GM19452 (cell line): ENCODE results near the gene KIAA1549.

Experiments
- ATAC-seq: cut with Tn5 transposase; IDR thresholded peaks from one replicate; pipeline ENCODE4 v1.9.1; 2021; ENCODE audit not compliant: unreplicated experiment

The KIAA1549 gene

DNA sequence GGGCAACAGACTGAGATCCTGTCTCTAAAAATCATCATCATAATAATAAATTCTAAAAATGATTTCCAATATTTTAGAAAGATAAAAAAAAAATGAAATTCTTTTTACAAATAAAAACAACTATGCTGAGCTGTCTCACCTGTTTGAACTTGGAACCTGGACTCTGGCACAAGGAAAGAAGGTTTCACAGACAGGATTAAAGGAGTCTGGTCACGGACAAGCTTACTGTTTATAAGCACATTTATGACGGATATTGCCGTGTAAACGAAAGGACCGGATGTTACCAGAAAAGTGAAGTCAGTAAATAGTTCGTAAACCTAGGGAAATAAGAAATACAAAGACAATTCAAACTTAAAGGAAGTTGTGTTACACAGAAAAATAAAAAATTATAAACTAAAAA, 70.2 kb downstream of the KIAA1549 start:
- ATAC-seq: no peak

DNA sequence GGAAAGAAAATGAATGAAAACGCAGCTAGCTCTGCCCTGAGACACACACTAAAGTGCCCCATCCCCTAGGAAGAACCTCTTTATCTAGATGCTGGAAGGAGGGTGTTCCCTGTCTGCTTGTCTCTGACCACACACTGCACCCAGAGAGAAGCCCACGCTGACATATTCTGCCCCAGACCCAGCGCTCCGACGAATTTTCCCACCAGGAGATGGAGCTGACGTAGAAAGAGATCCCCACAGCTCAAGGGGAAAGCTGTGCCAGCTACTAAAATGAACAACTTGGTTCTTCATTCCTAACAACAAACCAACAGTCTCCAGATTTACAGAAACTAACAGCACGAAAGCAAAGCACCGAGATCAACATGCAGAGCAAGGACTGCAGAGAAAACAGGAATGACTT, 73.3 kb downstream of the KIAA1549 start:
- ATAC-seq: no peak

DNA sequence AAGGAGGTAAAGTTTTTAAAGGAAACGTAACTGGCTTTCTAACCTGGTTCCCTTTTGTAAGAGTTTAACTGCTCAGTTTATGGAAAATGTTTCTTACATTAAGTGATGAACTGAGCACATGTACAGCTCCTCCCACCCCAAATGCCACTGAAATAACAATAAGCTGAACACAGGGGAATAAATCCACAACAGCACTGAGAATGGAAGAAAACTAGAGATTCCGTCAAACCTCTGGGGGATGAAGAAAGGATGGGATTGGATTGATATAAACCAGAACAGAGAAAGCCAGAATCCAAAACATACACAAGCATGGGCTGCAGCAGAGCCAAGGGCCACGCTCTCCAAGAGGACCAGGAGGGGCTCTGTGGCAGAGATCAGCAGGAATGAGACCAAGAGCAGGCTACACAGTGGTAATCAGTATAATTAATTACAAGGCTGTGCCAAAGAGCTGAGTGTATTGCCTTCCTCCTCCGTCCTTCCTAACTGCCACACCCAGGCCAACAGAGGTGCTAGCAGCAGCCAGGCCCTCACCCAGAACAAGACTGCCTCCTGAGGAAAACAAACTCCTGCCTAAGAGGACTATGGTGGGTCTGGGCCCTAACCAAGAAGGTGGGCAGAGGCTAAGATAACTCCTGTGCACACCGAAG, 73.9 kb downstream of the KIAA1549 start:
- no peak for ATAC-seq

DNA sequence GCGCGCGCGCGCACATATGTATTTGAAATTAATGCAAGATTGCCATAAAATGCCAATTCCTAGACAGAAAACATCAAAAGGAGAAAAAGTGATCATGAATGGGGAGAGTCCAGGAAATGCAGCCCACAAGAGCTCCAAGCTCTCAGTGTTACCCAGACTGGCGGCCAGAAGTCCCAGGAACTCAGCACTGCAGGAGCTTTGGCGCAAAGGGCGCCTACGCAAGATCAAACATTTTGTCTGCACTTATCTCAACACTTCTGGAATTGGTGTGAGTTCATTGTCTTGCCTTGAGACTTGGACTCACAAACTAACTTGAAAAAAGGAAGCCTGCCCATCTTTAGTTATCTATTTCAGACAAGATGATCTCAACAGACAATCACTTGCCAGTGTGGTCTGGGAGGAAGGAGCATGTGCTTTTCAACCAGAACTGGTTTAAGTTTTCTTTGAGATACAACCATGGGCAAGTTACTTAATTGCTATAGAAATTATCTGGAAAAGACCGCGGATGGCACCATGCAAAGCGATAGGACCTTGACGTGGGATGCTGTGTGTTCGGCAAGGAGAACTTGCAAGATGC, 77.2 kb downstream of the KIAA1549 start:
- no peak for ATAC-seq

DNA sequence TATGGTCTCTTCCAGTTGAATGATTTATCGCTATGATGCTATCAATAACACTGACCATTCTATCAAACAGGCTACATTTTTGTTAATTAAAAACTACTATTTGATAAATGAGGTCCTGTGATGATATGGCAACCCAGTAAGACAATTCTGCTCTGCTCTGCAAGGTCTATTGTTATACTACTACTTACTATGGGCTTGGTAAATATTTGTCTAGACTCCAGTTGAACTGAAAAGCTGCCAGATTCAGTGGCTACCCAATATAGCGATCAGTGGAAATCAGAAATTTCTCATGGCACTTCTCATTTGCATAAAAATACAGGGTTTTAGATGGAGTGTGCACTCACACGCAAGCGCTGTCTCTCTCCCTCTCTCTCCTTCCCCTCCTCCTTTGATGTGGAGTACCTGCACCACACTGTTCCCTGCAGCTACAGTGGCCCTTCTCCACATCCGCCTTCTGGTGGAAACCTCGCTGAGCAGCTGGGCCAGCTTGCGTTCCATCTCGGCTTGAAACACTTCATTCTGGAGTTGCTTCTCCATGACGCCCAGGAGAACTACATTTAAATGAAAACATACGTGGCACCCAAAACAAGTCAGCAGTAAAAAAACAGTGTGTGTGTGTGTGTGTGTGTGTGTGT, 77.9 kb downstream of the KIAA1549 start:
- no peak for ATAC-seq

DNA sequence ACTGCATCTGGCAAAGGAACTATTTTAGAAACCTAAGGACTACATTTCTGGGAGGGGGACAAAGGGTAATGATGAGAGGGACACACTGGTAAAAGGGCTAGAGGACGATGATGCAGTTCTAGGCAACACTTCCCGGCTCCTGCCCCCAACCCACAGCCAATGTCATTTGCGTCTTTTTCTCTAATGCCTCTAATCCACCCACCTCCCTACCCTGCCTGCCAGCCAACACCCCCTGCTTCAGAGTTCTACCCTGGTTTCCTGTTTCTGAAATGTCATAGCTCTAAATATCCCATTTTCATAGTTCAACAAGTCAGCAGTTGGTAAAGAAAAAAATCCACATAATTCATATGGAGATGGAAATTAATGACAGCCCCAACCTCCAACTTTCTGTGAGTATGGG, 79.0 kb downstream of the KIAA1549 start:
- no peak for ATAC-seq

DNA sequence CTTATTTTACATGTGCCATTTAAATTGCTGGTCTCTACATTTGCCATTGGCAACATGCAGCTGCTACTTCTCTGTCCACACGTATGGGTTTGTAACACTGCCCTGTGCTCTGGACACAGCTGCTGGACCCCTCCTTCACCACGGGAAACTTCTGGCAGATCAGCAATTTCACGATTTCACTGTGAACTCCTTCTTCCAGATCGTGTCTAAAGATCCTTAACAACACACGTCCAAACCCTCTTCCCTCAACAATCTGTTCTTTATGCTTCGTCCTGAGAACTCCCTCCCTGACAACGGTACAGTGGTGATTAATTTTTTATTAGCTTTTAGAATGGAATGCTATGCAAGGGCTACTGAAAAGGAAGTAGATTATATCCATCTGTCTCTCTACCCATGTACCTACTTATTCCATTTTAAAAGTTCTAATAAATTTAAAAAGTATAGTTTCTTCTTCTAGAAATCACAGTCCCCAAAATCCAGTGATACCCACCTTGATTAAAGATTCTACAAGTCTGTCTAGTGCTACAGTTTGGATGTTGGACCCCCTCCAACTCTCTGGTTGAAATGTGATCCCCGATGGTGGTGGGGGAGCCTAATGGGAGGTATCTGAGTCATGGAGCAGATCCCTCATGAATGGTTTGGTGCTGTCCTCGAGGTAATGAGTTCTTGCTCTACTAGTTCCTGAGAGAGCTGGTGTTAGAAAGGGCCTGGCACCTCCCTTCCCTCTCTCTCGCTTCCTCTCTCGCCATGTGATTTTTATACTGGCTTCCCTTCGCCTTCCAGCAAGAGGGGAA, 81.0 kb downstream of the KIAA1549 start:
- no peak for ATAC-seq

DNA sequence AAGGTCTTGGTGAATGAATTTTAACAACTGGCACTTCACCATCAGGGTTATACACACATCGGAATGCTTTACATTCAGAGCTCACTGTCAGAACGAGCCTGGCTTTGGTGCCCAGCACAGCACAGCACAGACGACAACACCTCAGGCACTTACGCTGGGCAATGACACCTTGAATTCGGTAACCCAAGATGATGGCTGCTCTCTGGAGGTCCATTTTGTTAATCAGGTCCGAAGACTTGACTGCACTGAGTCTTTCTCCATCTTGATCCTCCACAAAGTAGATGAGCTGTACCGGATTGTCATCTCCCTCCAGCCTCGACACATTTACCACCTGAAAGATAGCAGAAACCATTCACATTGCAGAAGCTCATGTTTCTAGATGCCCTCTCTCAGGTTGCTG, 82.4 kb downstream of the KIAA1549 start:
- no peak for ATAC-seq

DNA sequence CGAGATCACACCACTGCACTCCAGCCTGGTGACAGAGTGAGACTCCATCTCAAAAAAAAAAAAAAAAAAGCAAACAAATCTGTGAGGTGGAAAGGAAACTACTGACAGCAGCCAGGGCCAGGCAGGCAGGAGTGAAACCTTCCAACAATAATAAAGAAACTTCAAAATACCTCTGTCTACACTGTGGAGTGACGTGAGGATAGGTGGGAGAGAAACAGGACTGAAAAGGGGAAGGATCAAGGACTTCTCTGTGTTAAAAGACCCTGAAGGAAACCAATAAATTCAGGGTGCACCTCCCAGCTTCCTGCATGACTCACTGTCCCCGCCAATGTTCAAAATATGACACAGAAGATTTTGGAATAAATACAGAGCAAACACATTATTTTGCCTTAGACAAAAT, 82.9 kb downstream of the KIAA1549 start:
- no peak for ATAC-seq

DNA sequence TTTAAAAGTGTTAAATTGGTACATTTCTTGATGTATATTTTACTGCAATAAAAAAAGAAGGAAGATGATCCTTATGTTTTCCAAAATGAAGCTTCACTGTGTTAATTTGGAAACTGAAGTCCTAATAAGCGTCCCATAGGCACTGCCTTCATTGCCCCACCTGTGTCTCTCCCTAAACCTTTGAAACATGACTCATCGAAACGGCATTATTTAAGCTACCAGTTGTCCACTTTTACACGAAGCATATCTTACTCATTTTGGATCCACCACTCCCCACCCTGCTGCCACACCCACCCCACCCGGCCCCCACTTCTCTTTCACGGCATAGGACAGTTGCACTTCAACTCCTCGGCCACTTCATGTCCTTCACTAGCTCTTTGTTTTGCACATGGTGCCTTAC, 85.5 kb downstream of the KIAA1549 start:
- no peak for ATAC-seq

DNA sequence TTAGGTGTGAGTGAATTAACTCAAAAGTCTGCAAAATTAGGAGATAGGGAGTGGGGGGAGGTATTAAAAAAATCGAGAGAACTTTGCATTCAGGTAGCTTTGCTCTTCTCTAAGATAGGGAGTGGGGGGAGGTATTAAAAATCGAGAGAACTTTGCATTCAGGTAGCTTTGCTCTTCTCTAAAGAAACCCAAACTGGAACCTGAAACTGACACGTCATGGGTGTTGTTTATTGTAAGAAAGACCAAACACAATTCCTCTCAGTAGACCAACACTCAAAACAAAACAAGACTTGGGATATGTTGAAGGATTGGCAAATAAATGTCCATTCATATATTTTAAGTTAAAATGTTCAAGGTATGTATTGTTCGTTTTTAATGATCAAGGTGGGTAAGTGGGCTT, 87.9 kb downstream of the KIAA1549 start:
- no peak for ATAC-seq

DNA sequence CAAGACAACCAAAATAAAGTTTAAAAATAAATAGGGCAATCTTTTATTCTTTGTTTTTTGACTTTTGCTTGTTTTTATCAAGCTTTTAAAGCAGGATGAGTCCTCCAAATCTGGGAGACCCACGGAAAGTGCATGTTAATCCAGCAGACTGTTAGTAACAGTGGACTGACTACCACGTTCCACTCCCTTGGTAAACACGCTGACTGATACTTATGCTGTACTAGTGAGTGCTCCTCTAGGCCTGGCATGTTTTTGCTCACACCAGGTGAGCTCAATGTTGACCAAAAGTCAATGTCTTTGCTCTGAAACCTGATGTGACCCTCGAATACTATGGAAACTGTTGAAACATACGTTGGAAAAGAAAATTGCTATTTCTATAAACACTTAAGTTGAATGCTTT, 88.4 kb downstream of the KIAA1549 start:
- ATAC-seq: no peak

DNA sequence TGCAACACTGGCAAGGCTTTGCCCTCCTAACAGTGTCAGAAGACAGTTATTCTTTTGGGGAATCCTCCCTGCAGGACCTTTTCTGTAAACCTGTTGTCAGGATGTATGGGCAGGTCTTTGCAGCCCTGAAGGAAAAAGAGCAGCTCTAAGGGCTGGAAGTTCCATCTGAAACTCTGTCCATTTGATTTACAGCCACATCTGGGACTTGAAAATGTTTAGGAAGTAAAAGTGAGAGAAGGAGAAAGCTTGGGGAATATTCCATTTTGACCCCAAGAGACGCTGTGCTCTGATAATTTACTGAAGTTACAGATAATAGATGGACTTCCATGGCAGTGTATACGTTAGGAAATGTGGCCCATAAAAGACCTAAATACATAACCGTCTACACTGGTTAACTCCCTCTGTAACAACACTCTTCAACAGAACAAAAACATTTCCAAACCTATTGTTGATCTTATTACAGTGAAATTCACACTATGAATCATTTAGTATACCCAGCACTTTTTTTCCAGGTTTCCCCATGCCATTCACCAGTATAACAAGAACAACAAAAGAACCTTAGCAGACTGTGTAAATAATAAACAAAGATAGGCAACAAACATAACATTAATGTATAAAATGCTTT, 89.1 kb downstream of the KIAA1549 start:
- ATAC-seq: no peak

DNA sequence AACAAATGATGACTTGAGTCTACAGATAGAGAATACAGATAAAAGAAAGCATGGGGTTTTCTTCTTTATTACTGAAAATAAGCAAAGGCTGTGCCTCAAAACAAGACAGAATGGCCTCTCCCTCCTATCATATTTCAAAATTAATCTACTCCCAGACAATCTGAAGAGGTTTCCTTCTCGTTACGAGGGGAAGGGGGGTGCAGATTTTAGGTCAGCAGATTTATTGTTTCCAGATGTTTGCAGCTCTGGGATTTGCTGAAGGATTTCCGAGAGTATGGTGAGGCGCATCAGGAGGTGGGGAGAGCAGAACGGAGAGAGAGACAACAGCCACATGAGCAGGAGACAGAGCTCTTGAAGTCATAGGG, 89.8 kb downstream of the KIAA1549 start:
- no peak for ATAC-seq

DNA sequence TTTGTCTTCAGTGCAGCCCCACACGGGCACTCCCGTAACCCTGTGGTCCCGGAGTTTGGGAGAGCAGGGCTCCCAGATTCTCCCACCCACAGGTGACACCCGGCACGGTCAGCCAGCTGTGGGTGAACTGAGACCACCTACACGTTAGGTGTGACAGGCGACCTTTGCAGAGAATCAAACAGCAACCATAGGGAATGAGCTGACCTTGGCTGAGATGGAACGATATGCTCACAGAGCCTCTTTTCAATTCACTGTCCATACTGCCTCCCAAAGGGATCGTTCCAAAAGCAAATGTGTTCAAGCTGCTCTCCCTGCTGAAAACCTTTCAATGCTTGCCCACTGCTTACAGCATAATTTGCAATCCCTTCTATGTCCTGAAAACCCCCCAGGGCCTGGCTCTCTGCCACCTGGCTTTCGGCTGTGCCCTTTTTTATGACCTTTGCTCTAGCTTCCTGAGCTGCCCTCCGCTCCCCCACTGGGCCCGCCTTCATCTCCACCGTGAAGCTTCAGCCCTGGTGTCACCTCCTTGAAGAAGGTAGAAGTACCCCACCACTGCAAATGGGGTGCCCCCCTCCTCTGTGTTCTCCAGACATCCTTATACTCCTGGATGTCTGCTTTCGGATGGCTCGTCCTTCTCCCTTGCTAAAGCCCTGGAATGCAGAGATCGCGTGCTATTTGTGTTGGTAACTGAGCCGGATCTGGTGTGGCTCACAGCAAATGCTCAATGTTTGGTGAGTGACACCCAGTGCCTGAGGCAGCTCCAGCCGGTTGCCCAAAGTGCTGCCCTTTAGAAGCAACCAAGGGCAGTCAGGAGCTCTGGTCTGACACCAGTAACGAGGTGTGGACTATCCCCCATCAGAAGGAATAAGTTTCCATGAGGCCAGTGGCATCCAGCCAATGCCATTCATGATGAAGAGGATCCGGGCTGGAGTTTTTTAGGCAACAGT, 90.4 kb downstream of the KIAA1549 start:
- ATAC-seq: no peak

DNA sequence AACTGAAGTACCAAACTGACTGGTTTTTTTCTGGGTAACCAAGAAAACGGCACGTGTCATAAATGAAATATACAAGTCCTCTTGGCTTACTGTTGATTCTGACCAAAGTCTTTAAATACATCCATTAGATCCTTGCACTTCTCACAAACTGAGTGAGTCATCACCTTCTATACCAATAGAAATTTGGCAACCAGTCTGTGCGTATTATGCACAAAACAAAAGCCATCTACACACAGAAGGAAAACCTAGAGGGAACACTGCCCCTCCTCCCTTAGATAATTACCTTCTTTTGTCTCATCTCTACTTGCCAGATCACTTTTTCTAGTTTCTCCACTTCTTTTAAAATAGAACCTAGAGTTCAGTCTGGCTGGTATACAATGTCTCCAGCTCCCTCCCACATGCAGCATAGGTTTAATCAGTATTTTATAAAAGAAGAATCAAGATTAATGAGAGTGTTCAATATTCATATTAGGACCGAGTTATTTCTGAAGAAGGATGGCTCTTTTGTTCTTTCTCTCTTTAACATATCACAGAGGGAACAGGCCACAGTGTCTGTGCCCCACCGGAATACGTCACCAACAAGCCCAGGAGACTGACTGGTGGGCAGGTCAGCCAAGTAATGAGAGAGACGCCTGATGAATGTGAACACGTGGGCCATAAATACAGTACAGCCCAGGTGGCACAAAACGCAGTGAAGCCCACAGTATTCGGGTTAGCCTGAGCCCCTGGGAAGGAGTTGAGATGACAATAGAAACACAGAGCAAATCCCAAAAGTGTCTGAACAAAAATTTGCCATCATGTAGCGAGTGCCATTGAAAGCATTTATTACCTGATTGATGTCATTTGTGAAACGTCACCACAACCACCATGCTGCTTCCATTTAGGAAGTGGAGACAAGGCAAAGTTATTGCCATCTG, 91.3 kb downstream of the KIAA1549 start:
- ATAC-seq: no peak

DNA sequence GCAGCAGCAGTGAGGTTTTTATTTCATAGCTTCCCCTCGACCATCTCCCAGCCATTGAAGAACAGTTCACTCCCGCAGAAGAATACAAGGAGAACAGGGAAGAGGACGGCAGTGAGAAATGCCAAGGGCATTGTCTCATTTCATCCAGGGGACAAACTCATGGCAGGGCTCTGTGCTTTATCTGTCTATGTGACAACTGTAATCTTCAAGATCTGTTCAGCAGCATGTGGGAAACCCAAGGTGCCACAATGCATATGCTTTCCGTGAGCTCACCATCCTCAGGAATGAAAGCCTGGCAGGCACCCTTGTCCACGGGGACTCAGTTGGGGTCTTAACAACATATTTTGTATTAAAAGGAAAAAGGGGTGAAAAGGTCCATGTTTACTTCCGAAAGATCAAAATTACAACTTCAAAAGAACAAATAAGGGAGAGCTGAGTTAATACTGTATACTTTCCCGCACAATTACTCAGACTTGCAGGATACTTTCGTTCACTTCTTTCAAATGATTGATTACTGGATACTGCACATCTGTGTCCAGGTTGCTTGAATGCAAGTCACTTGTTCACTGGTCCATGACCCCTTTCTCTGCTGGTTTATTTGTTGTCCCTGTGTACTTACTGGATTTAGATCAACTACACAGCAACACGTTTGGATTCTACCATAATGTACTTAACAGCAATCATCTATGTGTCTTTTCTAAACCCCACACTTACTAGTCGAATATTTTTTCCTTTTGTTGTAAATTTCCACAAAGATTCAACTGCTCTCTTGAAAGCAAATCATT, 93.1 kb downstream of the KIAA1549 start:
- ATAC-seq: no peak

DNA sequence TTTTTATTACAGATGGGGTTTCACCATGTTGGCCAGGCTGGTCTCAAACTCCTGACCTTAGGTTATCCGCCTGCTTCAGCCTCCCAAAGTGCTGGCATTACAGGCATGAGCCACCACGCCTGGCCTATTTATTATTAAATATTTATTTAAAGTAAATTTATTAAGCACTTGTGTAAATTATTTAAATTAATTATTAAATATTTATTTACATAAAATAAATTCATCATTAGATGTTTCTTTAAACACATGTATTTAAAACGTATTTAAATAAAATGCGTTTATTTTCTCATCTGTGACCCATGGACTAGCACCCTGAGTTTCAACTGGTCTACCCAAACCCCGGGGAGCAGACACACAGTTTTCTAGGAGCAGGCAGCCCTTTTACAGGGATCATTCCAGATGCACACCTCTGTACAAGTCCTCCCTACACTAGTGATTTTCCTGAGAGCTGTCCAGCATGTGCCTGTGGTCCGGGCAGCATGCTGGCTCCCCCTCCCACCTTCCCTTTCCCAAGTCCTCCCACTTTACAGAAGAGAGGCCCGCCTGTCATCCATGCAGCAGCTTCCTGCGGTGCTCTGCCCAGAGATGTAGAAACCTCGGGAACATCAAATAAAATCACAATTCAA, 94.0 kb downstream of the KIAA1549 start:
- ATAC-seq: no peak
